Bronchus fibroblast of lung (primary cell): Measurements from ENCODE around the gene ART4. TPM values are rescaled to one million over a fixed set of nuclear protein-coding genes. Genes with fewer than 3 reads are reported as not detected.

Experiments
- total RNA-seq: library from RNA; depleted of rRNA; stranded (reverse); fragments of >200 nt; gene quantifications from 2 replicates; pipeline ENCODE4 v1.2.3, GENCODE V29; 2015

Gene ART4
- not detected in 2 replicates for total RNA-seq

GRCh38 chr12:14843425-14843887 is at the start of gene ART4:
TSS of gene ART4 (minus strand) at chr12:14843526. CDS start at chr12:14843113, 413 bp downstream.

GRCh38 chr12:14885718-14886221 is 42.4 kb upstream of the ART4 start, which contains the start of gene MGP:
TSS of gene MGP (minus strand) at chr12:14885854. CDS start at chr12:14885791, 63 bp downstream.

GRCh38 chr12:14814014-14814413 is 29.3 kb downstream of the ART4 start, which contains the start of gene SMCO3:
TSS of gene SMCO3 (minus strand) at chr12:14814182. CDS start at chr12:14806680, 7,502 bp downstream.

GRCh38 chr12:14803011-14803829 is 40.1 kb downstream of the ART4 start, which contains the start of the genes C12orf60 and WBP11:
TSS of gene C12orf60 (plus strand) at chr12:14803670. CDS start at chr12:14822936, 19,266 bp downstream.
TSS of gene WBP11 (minus strand) at chr12:14803478. CDS start at chr12:14801383, 2,095 bp downstream.

Other genes with a start within 250 kb of the ART4 start
- not detected in 2 replicates for gene GUCY2C, start 146.9 kb downstream of the ART4 start, total RNA-seq
- gene WBP11, start 40.0 kb downstream of the ART4 start, total RNA-seq, result 14.1 and 18.0 TPM in 2 replicates
- 1.3 and 1.8 TPM in 2 replicates for gene C12orf60, start 39.9 kb downstream of the ART4 start, total RNA-seq
- gene SMCO3, start 29.3 kb downstream of the ART4 start, total RNA-seq, result 0.15 TPM in 1 of 2 replicates, not detected in the other
- gene MGP, start 42.3 kb upstream of the ART4 start, total RNA-seq, result 0.17 and 0.30 TPM in 2 replicates
- gene ERP27, start 95.0 kb upstream of the ART4 start, total RNA-seq, result not detected in 2 replicates
- 3.7 TPM in 2 replicates for gene ARHGDIB, start 118.1 kb upstream of the ART4 start, total RNA-seq
- gene PDE6H, start 129.5 kb upstream of the ART4 start, total RNA-seq, result not detected in 2 replicates